Measurements from ENCODE around the gene FAM161A.
"Not testable (repeated sequence)": the region's sequence is repeated elsewhere in the genome, so short reads cannot be mapped to it uniquely, and the experiment has no call there.

DNA sequence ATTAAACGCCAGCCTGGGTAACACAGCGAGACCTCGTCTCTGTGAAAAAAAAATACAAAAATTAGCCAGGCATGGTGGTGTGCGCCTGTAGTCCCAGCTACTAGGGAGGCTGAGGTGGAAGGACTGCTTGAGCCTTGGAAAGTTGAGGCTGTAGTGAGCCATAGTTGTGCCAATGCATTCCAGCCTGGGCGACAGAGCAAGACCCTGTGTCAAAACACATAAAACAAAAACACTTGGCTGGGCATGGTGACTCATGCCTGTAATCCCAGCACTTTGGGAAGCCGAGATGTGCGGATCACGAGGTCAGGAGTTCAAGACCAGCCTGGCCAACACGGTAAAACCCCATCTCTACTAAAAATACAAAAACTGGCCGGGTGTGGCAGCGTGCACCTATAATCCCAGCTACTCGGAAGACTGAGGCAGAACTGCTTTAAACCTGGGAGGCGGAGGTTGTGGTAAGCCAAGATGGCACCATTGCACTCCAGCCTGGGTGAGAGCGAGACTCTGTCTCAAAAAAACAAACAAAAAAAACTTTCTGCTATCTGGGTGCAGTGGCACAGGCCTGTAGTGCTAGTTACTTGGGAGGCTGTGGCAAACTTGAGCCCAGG, 12.7 kb upstream of the FAM161A start:
- TF ChIP-seq, protein P1, sequence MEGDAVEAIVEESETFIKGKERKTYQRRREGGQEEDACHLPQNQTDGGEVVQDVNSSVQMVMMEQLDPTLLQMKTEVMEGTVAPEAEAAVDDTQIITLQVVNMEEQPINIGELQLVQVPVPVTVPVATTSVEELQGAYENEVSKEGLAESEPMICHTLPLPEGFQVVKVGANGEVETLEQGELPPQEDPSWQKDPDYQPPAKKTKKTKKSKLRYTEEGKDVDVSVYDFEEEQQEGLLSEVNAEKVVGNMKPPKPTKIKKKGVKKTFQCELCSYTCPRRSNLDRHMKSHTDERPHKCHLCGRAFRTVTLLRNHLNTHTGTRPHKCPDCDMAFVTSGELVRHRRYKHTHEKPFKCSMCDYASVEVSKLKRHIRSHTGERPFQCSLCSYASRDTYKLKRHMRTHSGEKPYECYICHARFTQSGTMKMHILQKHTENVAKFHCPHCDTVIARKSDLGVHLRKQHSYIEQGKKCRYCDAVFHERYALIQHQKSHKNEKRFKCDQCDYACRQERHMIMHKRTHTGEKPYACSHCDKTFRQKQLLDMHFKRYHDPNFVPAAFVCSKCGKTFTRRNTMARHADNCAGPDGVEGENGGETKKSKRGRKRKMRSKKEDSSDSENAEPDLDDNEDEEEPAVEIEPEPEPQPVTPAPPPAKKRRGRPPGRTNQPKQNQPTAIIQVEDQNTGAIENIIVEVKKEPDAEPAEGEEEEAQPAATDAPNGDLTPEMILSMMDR (IDR thresholded peaks at IDR 0.05), result not testable (repeated sequence)
- not testable (repeated sequence) for TF ChIP-seq EP300 (IDR thresholded peaks at IDR 0.05; ENCODE audit: low read depth)
